HEK293 (cell line): ENCODE results near the gene VANGL2.
A peak's percentile ranks its signal among the peaks of the same experiment; 100 is the strongest.

Source experiments
- SP2 ChIP-seq: fragments of 450-650 bp; formaldehyde crosslinking; IDR thresholded peaks from 2 replicates; pipeline ENCODE4 v1.5.1; 2016; ENCODE audit warnings: missing biosample characterization, missing genetic modification characterization
- ZBTB8A ChIP-seq: fragments of 450-650 bp; formaldehyde crosslinking; IDR thresholded peaks from 2 replicates; pipeline ENCODE4 v1.5.1; 2016; ENCODE audit warnings: missing biosample characterization, missing genetic modification characterization
- ZFP69B ChIP-seq: fragments of 450-650 bp; formaldehyde crosslinking; IDR thresholded peaks from 2 replicates; pipeline ENCODE4 v1.5.1; 2016; ENCODE audit warnings: missing biosample characterization, missing genetic modification characterization
- ZNF112 ChIP-seq: fragments of 450-650 bp; formaldehyde crosslinking; IDR thresholded peaks from 2 replicates; pipeline ENCODE4 v1.5.0; 2017; ENCODE audit warnings: missing biosample characterization, missing genetic modification characterization
- ZNF169 ChIP-seq: fragments of 450-650 bp; formaldehyde crosslinking; IDR thresholded peaks from 2 replicates; pipeline ENCODE4 v1.5.1; 2016; ENCODE audit warnings: missing biosample characterization, missing genetic modification characterization
- ZNF174 ChIP-seq: fragments of 450-650 bp; formaldehyde crosslinking; IDR thresholded peaks from 2 replicates; pipeline ENCODE4 v1.5.0; 2017; ENCODE audit warnings: missing biosample characterization, mild to moderate bottlenecking, missing genetic modification characterization
- ZNF23 ChIP-seq: fragments of 450-650 bp; formaldehyde crosslinking; IDR thresholded peaks from 2 replicates; pipeline ENCODE4 v1.5.1; 2016; ENCODE audit warnings: missing biosample characterization, missing genetic modification characterization, borderline replicate concordance
- ZNF324 ChIP-seq: fragments of 450-650 bp; formaldehyde crosslinking; IDR thresholded peaks from 2 replicates; pipeline ENCODE4 v1.5.1; 2016; ENCODE audit warnings: missing biosample characterization, missing genetic modification characterization
- ZNF341 ChIP-seq: fragments of 450-650 bp; formaldehyde crosslinking; IDR thresholded peaks from 2 replicates; pipeline ENCODE4; 2016; ENCODE audit warnings: low read depth, missing biosample characterization, missing genetic modification characterization
- ZNF501 ChIP-seq: fragments of 450-650 bp; formaldehyde crosslinking; IDR thresholded peaks from 2 replicates; pipeline ENCODE4 v1.5.1; 2016; ENCODE audit warnings: missing biosample characterization, missing genetic modification characterization
- ZNF600 ChIP-seq: fragments of 450-650 bp; formaldehyde crosslinking; IDR thresholded peaks from 2 replicates; pipeline ENCODE4 v1.5.1; 2016; ENCODE audit warnings: missing biosample characterization, missing genetic modification characterization
- ZNF621 ChIP-seq: fragments of 450-650 bp; formaldehyde crosslinking; IDR thresholded peaks from 2 replicates; pipeline ENCODE4 v1.5.1; 2017; ENCODE audit warnings: missing biosample characterization, missing genetic modification characterization
- ZNF658 ChIP-seq: fragments of 450-650 bp; formaldehyde crosslinking; IDR thresholded peaks from 2 replicates; pipeline ENCODE4; 2016; ENCODE audit warnings: missing biosample characterization, missing genetic modification characterization
- ZNF747 ChIP-seq: fragments of 450-650 bp; formaldehyde crosslinking; IDR thresholded peaks from 2 replicates; pipeline ENCODE4 v1.5.1; 2016; ENCODE audit warnings: missing biosample characterization, missing genetic modification characterization
- ZNF76 ChIP-seq: fragments of 450-650 bp; formaldehyde crosslinking; IDR thresholded peaks from 2 replicates; pipeline ENCODE4; 2016; ENCODE audit warnings: low read depth, missing biosample characterization, missing genetic modification characterization, borderline replicate concordance
- TF ChIP-seq, protein P1 (sequence below): fragments of 450-650 bp; formaldehyde crosslinking; IDR thresholded peaks from 2 replicates; pipeline ENCODE4 v1.5.1; 2016; ENCODE audit warnings: missing biosample characterization, missing genetic modification characterization
- TF ChIP-seq, protein P2 (sequence below): fragments of 450-650 bp; formaldehyde crosslinking; IDR thresholded peaks from 2 replicates; pipeline ENCODE4 v1.5.1; 2016; ENCODE audit warnings: missing biosample characterization, missing genetic modification characterization
- TF ChIP-seq, protein P3 (sequence below): fragments of 450-650 bp; formaldehyde crosslinking; IDR thresholded peaks from 2 replicates; pipeline ENCODE4 v1.5.1; 2017; ENCODE audit warnings: missing biosample characterization, mild to moderate bottlenecking, missing genetic modification characterization, moderate library complexity
- TF ChIP-seq, protein P4 (sequence below): fragments of 450-650 bp; formaldehyde crosslinking; IDR thresholded peaks from 2 replicates; pipeline ENCODE4 v1.5.1; 2016; ENCODE audit warnings: missing biosample characterization, missing genetic modification characterization
- TF ChIP-seq, protein P5 (sequence below): fragments of 450-650 bp; formaldehyde crosslinking; IDR thresholded peaks from 2 replicates; pipeline ENCODE4 v1.5.1; 2016; ENCODE audit warnings: missing biosample characterization, missing genetic modification characterization, borderline replicate concordance

VANGL2 gene

DNA sequence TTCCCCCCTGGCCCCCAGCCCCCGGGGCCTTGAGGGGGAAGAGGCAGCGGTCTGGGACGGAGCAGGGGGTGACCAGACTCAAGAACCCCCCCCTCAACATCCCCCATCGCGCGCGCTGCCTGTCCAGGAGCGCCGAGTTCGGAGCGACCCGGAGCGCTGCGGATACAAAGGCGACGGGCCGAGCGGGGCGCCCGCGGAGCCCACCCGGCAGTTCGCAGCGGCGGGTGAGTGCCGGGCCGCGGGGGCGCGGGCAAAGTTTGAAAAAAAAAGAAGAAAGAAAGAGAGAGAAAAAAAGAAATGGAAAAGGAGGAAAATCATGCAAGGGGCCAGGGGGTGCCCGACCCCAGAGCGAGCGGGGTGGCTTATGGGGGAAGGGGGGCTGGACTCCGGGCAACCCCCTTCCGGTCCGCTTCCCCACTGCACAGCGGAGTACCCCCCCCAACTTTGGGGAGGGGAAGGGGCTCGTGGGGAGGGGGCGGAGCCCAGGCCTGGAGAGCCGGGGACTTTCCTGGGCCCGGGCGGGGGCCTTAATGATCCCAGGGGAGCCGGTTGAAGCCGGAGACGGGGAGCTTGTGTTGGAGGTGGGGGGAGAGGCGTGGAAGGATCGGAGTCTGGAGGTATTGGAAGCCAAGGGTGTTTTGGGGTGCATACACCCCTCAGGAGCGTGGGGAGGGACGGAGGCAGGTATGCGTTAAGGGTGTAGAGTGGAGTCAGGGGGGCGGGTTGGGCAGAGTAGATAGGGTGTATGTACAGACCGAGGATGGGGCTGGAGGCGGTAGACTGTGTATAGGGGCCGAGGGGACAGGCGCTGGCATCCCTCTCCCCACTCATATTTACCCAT lies 502 bp downstream of the VANGL2 start (continued):
- TF ChIP-seq, protein P1, sequence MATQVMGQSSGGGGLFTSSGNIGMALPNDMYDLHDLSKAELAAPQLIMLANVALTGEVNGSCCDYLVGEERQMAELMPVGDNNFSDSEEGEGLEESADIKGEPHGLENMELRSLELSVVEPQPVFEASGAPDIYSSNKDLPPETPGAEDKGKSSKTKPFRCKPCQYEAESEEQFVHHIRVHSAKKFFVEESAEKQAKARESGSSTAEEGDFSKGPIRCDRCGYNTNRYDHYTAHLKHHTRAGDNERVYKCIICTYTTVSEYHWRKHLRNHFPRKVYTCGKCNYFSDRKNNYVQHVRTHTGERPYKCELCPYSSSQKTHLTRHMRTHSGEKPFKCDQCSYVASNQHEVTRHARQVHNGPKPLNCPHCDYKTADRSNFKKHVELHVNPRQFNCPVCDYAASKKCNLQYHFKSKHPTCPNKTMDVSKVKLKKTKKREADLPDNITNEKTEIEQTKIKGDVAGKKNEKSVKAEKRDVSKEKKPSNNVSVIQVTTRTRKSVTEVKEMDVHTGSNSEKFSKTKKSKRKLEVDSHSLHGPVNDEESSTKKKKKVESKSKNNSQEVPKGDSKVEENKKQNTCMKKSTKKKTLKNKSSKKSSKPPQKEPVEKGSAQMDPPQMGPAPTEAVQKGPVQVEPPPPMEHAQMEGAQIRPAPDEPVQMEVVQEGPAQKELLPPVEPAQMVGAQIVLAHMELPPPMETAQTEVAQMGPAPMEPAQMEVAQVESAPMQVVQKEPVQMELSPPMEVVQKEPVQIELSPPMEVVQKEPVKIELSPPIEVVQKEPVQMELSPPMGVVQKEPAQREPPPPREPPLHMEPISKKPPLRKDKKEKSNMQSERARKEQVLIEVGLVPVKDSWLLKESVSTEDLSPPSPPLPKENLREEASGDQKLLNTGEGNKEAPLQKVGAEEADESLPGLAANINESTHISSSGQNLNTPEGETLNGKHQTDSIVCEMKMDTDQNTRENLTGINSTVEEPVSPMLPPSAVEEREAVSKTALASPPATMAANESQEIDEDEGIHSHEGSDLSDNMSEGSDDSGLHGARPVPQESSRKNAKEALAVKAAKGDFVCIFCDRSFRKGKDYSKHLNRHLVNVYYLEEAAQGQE (tag by site-specific recombination), result peak; percentile 12; the same call in 1 of the 2 replicates
- TF ChIP-seq, protein P2, sequence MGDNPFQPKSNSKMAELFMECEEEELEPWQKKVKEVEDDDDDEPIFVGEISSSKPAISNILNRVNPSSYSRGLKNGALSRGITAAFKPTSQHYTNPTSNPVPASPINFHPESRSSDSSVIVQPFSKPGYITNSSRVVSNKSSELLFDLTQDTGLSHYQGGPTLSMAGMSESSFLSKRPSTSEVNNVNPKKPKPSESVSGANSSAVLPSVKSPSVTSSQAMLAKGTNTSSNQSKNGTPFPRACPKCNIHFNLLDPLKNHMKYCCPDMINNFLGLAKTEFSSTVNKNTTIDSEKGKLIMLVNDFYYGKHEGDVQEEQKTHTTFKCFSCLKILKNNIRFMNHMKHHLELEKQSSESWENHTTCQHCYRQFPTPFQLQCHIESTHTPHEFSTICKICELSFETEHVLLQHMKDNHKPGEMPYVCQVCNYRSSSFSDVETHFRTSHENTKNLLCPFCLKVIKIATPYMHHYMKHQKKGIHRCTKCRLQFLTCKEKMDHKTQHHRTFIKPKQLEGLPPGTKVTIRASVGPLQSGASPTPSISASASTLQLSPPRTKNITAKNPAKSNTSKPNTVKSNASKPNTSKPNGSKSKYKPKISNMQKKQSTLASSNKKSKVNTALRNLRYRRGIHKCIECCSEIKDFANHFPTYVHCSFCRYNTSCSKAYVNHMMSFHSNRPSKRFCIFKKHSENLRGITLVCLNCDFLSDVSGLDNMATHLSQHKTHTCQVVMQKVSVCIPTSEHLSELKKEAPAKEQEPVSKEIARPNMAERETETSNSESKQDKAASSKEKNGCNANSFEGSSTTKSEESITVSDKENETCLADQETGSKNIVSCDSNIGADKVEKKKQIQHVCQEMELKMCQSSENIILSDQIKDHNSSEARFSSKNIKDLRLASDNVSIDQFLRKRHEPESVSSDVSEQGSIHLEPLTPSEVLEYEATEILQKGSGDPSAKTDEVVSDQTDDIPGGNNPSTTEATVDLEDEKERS (tag by site-specific recombination), result no peak
- no peak for TF ChIP-seq ZNF169 (tag by site-specific recombination)
- peak; percentile 56; the same call in 1 of the 2 replicates for TF ChIP-seq ZNF600
- TF ChIP-seq ZNF76 (tag by site-specific recombination), result 0 out of 2 replicates have a peak, but pooled peaks have one; percentile 63
- TF ChIP-seq ZNF501 (tag by site-specific recombination), result no peak
- TF ChIP-seq, protein P3, sequence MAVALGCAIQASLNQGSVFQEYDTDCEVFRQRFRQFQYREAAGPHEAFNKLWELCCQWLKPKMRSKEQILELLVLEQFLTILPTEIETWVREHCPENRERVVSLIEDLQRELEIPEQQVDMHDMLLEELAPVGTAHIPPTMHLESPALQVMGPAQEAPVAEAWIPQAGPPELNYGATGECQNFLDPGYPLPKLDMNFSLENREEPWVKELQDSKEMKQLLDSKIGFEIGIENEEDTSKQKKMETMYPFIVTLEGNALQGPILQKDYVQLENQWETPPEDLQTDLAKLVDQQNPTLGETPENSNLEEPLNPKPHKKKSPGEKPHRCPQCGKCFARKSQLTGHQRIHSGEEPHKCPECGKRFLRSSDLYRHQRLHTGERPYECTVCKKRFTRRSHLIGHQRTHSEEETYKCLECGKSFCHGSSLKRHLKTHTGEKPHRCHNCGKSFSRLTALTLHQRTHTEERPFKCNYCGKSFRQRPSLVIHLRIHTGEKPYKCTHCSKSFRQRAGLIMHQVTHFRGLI (tag by site-specific recombination), result no peak
- peak; percentile 23; the same call in 1 of the 2 replicates for TF ChIP-seq ZBTB8A (tag by site-specific recombination)
- TF ChIP-seq ZNF341 (tag by site-specific recombination), result no peak
- TF ChIP-seq, protein P4, sequence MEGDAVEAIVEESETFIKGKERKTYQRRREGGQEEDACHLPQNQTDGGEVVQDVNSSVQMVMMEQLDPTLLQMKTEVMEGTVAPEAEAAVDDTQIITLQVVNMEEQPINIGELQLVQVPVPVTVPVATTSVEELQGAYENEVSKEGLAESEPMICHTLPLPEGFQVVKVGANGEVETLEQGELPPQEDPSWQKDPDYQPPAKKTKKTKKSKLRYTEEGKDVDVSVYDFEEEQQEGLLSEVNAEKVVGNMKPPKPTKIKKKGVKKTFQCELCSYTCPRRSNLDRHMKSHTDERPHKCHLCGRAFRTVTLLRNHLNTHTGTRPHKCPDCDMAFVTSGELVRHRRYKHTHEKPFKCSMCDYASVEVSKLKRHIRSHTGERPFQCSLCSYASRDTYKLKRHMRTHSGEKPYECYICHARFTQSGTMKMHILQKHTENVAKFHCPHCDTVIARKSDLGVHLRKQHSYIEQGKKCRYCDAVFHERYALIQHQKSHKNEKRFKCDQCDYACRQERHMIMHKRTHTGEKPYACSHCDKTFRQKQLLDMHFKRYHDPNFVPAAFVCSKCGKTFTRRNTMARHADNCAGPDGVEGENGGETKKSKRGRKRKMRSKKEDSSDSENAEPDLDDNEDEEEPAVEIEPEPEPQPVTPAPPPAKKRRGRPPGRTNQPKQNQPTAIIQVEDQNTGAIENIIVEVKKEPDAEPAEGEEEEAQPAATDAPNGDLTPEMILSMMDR (tag by site-specific recombination), result peak; percentile 11; the same call in 1 of the 2 replicates
- no peak for TF ChIP-seq ZNF112 (tag by site-specific recombination)
- no peak for TF ChIP-seq ZFP69B (tag by site-specific recombination)
- peak; percentile 13; the same call in 1 of the 2 replicates for TF ChIP-seq SP2 (tag by site-specific recombination)
- no peak for TF ChIP-seq ZNF324 (tag by site-specific recombination)
- no peak for TF ChIP-seq ZNF658 (tag by site-specific recombination)
- no peak for TF ChIP-seq ZNF23 (tag by site-specific recombination)
- TF ChIP-seq ZNF747 (tag by site-specific recombination), result no peak
- TF ChIP-seq ZNF174, result no peak
- TF ChIP-seq ZNF621 (tag by site-specific recombination), result no peak
- TF ChIP-seq, protein P5, sequence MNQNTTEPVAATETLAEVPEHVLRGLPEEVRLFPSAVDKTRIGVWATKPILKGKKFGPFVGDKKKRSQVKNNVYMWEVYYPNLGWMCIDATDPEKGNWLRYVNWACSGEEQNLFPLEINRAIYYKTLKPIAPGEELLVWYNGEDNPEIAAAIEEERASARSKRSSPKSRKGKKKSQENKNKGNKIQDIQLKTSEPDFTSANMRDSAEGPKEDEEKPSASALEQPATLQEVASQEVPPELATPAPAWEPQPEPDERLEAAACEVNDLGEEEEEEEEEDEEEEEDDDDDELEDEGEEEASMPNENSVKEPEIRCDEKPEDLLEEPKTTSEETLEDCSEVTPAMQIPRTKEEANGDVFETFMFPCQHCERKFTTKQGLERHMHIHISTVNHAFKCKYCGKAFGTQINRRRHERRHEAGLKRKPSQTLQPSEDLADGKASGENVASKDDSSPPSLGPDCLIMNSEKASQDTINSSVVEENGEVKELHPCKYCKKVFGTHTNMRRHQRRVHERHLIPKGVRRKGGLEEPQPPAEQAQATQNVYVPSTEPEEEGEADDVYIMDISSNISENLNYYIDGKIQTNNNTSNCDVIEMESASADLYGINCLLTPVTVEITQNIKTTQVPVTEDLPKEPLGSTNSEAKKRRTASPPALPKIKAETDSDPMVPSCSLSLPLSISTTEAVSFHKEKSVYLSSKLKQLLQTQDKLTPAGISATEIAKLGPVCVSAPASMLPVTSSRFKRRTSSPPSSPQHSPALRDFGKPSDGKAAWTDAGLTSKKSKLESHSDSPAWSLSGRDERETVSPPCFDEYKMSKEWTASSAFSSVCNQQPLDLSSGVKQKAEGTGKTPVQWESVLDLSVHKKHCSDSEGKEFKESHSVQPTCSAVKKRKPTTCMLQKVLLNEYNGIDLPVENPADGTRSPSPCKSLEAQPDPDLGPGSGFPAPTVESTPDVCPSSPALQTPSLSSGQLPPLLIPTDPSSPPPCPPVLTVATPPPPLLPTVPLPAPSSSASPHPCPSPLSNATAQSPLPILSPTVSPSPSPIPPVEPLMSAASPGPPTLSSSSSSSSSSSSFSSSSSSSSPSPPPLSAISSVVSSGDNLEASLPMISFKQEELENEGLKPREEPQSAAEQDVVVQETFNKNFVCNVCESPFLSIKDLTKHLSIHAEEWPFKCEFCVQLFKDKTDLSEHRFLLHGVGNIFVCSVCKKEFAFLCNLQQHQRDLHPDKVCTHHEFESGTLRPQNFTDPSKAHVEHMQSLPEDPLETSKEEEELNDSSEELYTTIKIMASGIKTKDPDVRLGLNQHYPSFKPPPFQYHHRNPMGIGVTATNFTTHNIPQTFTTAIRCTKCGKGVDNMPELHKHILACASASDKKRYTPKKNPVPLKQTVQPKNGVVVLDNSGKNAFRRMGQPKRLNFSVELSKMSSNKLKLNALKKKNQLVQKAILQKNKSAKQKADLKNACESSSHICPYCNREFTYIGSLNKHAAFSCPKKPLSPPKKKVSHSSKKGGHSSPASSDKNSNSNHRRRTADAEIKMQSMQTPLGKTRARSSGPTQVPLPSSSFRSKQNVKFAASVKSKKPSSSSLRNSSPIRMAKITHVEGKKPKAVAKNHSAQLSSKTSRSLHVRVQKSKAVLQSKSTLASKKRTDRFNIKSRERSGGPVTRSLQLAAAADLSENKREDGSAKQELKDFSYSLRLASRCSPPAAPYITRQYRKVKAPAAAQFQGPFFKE (tag by site-specific recombination), result no peak
